Measurements from ENCODE around the gene COX8A. TPM values are rescaled to one million over a fixed set of nuclear protein-coding genes. Genes with fewer than 3 reads are reported as not detected.

COX8A gene
- total RNA-seq, 1 experiment from 2014 or later: 1,500 TPM

- Histone ChIP-seq H3F3A (ENCODE audit: low read length, unreplicated experiment) (no peaks in the 10 kb centered on the region), H3K4me1 (ENCODE audit: insufficient read depth, low read length) (peaks cover 10% of the 10 kb centered on the region), H3K79me2 (ENCODE audit: low read length) (peaks cover 63% of the 10 kb centered on the region), H3K36me3 (ENCODE audit: low read depth, low read length) (peaks cover 13% of the 10 kb centered on the region), H3K4me2 (ENCODE audit: low read length) (no peak overlapping the region), H3K9me3 (ENCODE audit: low read length) (no peaks in the 10 kb centered on the region), H2AFZ (ENCODE audit: low read length) (no peak overlapping the region), H3K27me3 (ENCODE audit: low read length) (no peaks in the 10 kb centered on the region), H3K9me2 (replicated peaks; ENCODE audit: low read length) (no peaks in the 10 kb centered on the region), H3K9ac (ENCODE audit: low read length) (no peak overlapping the region), H3K27ac (ENCODE audit: low read length) (no peak overlapping the region), H3K4me3 (ENCODE audit: low read length) (no peak overlapping the region), H4K20me1 (ENCODE audit: low read length) (peaks cover 5% of the 10 kb centered on the region; the same call in 1 of the 2 replicates)
- ATAC-seq (no peak), DNase-seq (no peak)
- no TSS peak for BruUV-seq (replicated peaks)
- intact Hi-C loops (cut with micrococcal nuclease): no loop called here
- ChIA-PET CTCF (no interaction called here), POLR2A (ENCODE audit: unreplicated experiment) (no interaction called here)
- TF ChIP-seq EZH2phosphoT487 (IDR thresholded peaks at IDR 0.05; ENCODE audit: borderline replicate concordance, low read length) (no peak), EZH2 (IDR thresholded peaks at IDR 0.05; ENCODE audit: low read length, unreplicated experiment) (no peak)
- TF ChIP-seq, protein P1, sequence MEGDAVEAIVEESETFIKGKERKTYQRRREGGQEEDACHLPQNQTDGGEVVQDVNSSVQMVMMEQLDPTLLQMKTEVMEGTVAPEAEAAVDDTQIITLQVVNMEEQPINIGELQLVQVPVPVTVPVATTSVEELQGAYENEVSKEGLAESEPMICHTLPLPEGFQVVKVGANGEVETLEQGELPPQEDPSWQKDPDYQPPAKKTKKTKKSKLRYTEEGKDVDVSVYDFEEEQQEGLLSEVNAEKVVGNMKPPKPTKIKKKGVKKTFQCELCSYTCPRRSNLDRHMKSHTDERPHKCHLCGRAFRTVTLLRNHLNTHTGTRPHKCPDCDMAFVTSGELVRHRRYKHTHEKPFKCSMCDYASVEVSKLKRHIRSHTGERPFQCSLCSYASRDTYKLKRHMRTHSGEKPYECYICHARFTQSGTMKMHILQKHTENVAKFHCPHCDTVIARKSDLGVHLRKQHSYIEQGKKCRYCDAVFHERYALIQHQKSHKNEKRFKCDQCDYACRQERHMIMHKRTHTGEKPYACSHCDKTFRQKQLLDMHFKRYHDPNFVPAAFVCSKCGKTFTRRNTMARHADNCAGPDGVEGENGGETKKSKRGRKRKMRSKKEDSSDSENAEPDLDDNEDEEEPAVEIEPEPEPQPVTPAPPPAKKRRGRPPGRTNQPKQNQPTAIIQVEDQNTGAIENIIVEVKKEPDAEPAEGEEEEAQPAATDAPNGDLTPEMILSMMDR (conservative IDR thresholded peaks at IDR 0.05; ENCODE audit: low read depth, low read length): no peak
These were observed 31.6 kb upstream of the COX8A start for GRCh38 chr11:63942803-63943202.

DNA sequence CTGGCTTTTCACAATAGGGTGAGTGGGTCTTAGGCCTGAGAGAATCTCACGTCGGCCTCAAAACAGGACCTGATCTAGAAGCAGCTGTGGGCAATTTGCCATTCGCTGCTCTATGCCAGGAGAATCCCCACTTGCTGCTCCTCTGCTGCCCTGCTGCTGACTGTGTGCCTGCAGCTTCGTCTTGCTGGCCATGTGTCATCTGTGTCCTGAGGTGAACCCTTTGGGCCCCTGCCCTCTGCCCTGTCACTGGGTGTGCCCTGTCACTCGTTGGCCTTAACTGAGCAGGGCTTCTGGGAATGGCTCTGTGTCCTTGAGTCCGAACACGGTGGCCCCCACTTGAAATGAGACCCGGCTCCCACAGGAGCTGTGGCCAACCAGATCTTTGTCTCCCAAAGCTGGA is 29.4 kb upstream of the COX8A start:
- no peak overlapping the region for H3K4me2 ChIP-seq (ENCODE audit: low read length)
- peaks cover 5% of the 10 kb centered on the region; the same call in 1 of the 2 replicates for H4K20me1 ChIP-seq (ENCODE audit: low read length)
- H3K9me3 ChIP-seq (ENCODE audit: low read length): no peaks in the 10 kb centered on the region
- H3K27ac ChIP-seq (ENCODE audit: low read length): no peak overlapping the region
- no peaks in the 10 kb centered on the region for H3K27me3 ChIP-seq (ENCODE audit: low read length)
- H3K9me2 ChIP-seq (replicated peaks; ENCODE audit: low read length): no peaks in the 10 kb centered on the region
- POLR2A ChIA-PET (ENCODE audit: unreplicated experiment): no interaction called here
- TF ChIP-seq, protein P1 (conservative IDR thresholded peaks at IDR 0.05; ENCODE audit: low read depth, low read length): no peak
- TF ChIP-seq EZH2phosphoT487 (IDR thresholded peaks at IDR 0.05; ENCODE audit: borderline replicate concordance, low read length) (no peak), EZH2 (IDR thresholded peaks at IDR 0.05; ENCODE audit: low read length, unreplicated experiment) (no peak)
- peaks cover 18% of the 10 kb centered on the region for H3K36me3 ChIP-seq (ENCODE audit: low read depth, low read length)
- no peak overlapping the region for H3K4me3 ChIP-seq (ENCODE audit: low read length)
- peaks cover 52% of the 10 kb centered on the region for H3K79me2 ChIP-seq (ENCODE audit: low read length)
- H3K9ac ChIP-seq (ENCODE audit: low read length): no peak overlapping the region
- intact Hi-C loops (cut with micrococcal nuclease): loop anchor here (2.0 to 5.0 kb wide), 2 partner anchors 108 to 178 kb away; partner anchors contain the start of gene ZFTA
- H2AFZ ChIP-seq (ENCODE audit: low read length): no peak overlapping the region
- no peaks in the 10 kb centered on the region for H3F3A ChIP-seq (ENCODE audit: low read length, unreplicated experiment)
- CTCF ChIA-PET: interaction anchor here (0.9 to 1.3 kb wide), 2 partner anchors 39 to 73 kb away, joined by 4 to 6 read pairs; no protein-coding TSS in a partner anchor
- H3K4me1 ChIP-seq (ENCODE audit: insufficient read depth, low read length): peaks cover 4% of the 10 kb centered on the region; the same call in 1 of the 2 replicates
- no peak for ATAC-seq
- no peak for DNase-seq
- BruUV-seq (replicated peaks): no TSS peak

- Histone ChIP-seq H3K36me3 (ENCODE audit: low read depth, low read length) (peaks cover 18% of the 10 kb centered on the region), H3K4me1 (ENCODE audit: insufficient read depth, low read length) (no peaks in the 10 kb centered on the region), H3K9ac (ENCODE audit: low read length) (no peak overlapping the region), H3K9me2 (replicated peaks; ENCODE audit: low read length) (no peaks in the 10 kb centered on the region), H3K27ac (ENCODE audit: low read length) (no peak overlapping the region), H3K4me2 (ENCODE audit: low read length) (no peak overlapping the region), H2AFZ (ENCODE audit: low read length) (no peak overlapping the region), H4K20me1 (ENCODE audit: low read length) (peaks cover 5% of the 10 kb centered on the region; the same call in 1 of the 2 replicates), H3K27me3 (ENCODE audit: low read length) (no peaks in the 10 kb centered on the region), H3K9me3 (ENCODE audit: low read length) (no peaks in the 10 kb centered on the region), H3F3A (ENCODE audit: low read length, unreplicated experiment) (no peaks in the 10 kb centered on the region), H3K4me3 (ENCODE audit: low read length) (no peak overlapping the region), H3K79me2 (ENCODE audit: low read length) (peaks cover 45% of the 10 kb centered on the region)
- BruUV-seq (replicated peaks): no TSS peak
- no peak for TF ChIP-seq EZH2phosphoT487 (IDR thresholded peaks at IDR 0.05; ENCODE audit: borderline replicate concordance, low read length)
- TF ChIP-seq EZH2 (IDR thresholded peaks at IDR 0.05; ENCODE audit: low read length, unreplicated experiment): no peak
- TF ChIP-seq, protein P1 (conservative IDR thresholded peaks at IDR 0.05; ENCODE audit: low read depth, low read length): peak; percentile 89
- peak; percentile 99 for ATAC-seq
- intact Hi-C loops (cut with micrococcal nuclease): loop anchor here (2.0 to 5.0 kb wide), 2 partner anchors 109 to 178 kb away; partner anchors contain the start of gene ZFTA
- ChIA-PET POLR2A (ENCODE audit: unreplicated experiment) (no interaction called here), CTCF (interaction anchor here (0.5 to 1.3 kb wide), 13 partner anchors 8 to 372 kb away, joined by 3 to 28 read pairs (median 5); partner anchors contain the start of genes MARK2, PRDX5, RCOR2 and TRMT112)
- DNase-seq: peak; percentile 87
These were observed 28.8 kb upstream of the COX8A start for GRCh38 chr11:63945477-63946163.

Measured in PC-3 (cell line).